HEK293 (cell line): ENCODE data around the gene PNPLA2.
A peak's percentile ranks its signal among the peaks of the same experiment; 100 is the strongest.

Experiments used
- CTCF ChIA-PET: fragments of 350-600 bp; formaldehyde crosslinking; extraction: SDS; loops from one replicate; lab custom pipeline; 2021; ENCODE audit warnings: antibody characterized with exemption; lab: Yijun Ruan, JAX
- POLR2A ChIA-PET: fragments of 300-600 bp; formaldehyde crosslinking; extraction: SDS; loops from one replicate; lab custom pipeline; 2020; ENCODE audit warnings: antibody characterized with exemption, inconsistent platforms; lab: Yijun Ruan, JAX
- H3K27ac ChIP-seq: fragments of 200-500 bp; sonication (Bioruptor generic); 2 replicates; pipeline ENCODE4 v1.5.1; 2014; ENCODE audit warnings: low read depth, low read length, control low read depth, inconsistent platforms; ENCODE audit errors: extremely low read depth
- H3K36me3 ChIP-seq, 2 experiments: fragments of 200-500 bp in 1 of 2; sonication (Bioruptor generic) in 1 of 2; 1 replicate in 1 of 2; 2 replicates in 1 of 2; pipeline ENCODE4 v1.5.1; 2014 to 2017; ENCODE audit warnings: inconsistent platforms in 2 of 2, low read length in 2 of 2; ENCODE audit not compliant: control insufficient read depth in 2 of 2, insufficient read depth in 1 of 2
- H3K4me1 ChIP-seq: fragments of 200-500 bp; sonication (Bioruptor generic); 2 replicates; pipeline ENCODE4 v1.5.1; 2014; ENCODE audit warnings: mild to moderate bottlenecking, low read length, inconsistent platforms; ENCODE audit not compliant: control insufficient read depth, insufficient read depth
- H3K4me3 ChIP-seq: 2 replicates; pipeline ENCODE4 v1.5.1; 2011; ENCODE audit warnings: low read depth, mild to moderate bottlenecking, control low read depth, low read length, moderate library complexity
- H3K9me3 ChIP-seq: fragments of 200-500 bp; sonication (Bioruptor generic); 2 replicates; pipeline ENCODE4 v1.5.1; 2014; ENCODE audit warnings: low read depth, low read length, inconsistent platforms; ENCODE audit not compliant: control insufficient read depth, insufficient read depth
- EGR2 ChIP-seq: fragments of 450-650 bp; formaldehyde crosslinking; IDR thresholded peaks from 2 replicates; pipeline ENCODE4 v1.5.1; 2016; ENCODE audit warnings: low read depth, missing biosample characterization, missing genetic modification characterization
- KLF1 ChIP-seq: fragments of 450-650 bp; formaldehyde crosslinking; IDR thresholded peaks from 2 replicates; pipeline ENCODE4 v1.5.1; 2016; ENCODE audit warnings: missing biosample characterization, missing genetic modification characterization
- KLF9 ChIP-seq: fragments of 450-650 bp; formaldehyde crosslinking; IDR thresholded peaks from 2 replicates; pipeline ENCODE4 v1.5.1; 2016; ENCODE audit warnings: missing biosample characterization, missing genetic modification characterization, low read depth
- MZF1 ChIP-seq: fragments of 450-650 bp; formaldehyde crosslinking; IDR thresholded peaks from 2 replicates; pipeline ENCODE4 v1.5.1; 2017; ENCODE audit warnings: missing biosample characterization, missing genetic modification characterization, borderline replicate concordance
- OSR2 ChIP-seq: fragments of 450-650 bp; formaldehyde crosslinking; IDR thresholded peaks from 2 replicates; pipeline ENCODE4 v1.5.1; 2016; ENCODE audit warnings: missing biosample characterization, missing genetic modification characterization
- PRDM2 ChIP-seq: fragments of 450-650 bp; formaldehyde crosslinking; IDR thresholded peaks from 2 replicates; pipeline ENCODE4 v1.5.1; 2016; ENCODE audit warnings: missing biosample characterization, missing genetic modification characterization, borderline replicate concordance
- ZFHX2 ChIP-seq: fragments of 450-650 bp; formaldehyde crosslinking; conservative IDR thresholded peaks from 2 replicates; pipeline ENCODE4 v1.5.1; 2016; ENCODE audit warnings: missing biosample characterization, missing genetic modification characterization
- ZIC2 ChIP-seq: fragments of 450-650 bp; formaldehyde crosslinking; IDR thresholded peaks from 2 replicates; pipeline ENCODE4 v1.5.1; 2016; ENCODE audit warnings: missing biosample characterization, missing genetic modification characterization
- ZNF530 ChIP-seq: fragments of 450-650 bp; formaldehyde crosslinking; IDR thresholded peaks from 2 replicates; pipeline ENCODE4 v1.5.1; 2016; ENCODE audit warnings: low read depth, missing biosample characterization, missing genetic modification characterization
- ZNF626 ChIP-seq: fragments of 450-650 bp; sonication (Bioruptor Pico); formaldehyde crosslinking; IDR thresholded peaks from 2 replicates; pipeline ENCODE4 v1.5.1; 2018; ENCODE audit warnings: missing biosample characterization, missing genetic modification characterization, inconsistent platforms
- ZNF677 ChIP-seq: fragments of 450-650 bp; IDR thresholded peaks from 2 replicates; pipeline ENCODE4 v1.5.0; 2018; ENCODE audit warnings: missing biosample characterization, mild to moderate bottlenecking, missing genetic modification characterization, moderate library complexity
- ZNF76 ChIP-seq: fragments of 450-650 bp; formaldehyde crosslinking; IDR thresholded peaks from 2 replicates; pipeline ENCODE4; 2016; ENCODE audit warnings: low read depth, missing biosample characterization, missing genetic modification characterization, borderline replicate concordance
- TF ChIP-seq, protein P1 (sequence below): fragments of 450-650 bp; formaldehyde crosslinking; IDR thresholded peaks from 2 replicates; pipeline ENCODE4 v1.5.1; 2016; ENCODE audit warnings: missing biosample characterization, missing genetic modification characterization

Gene PNPLA2

DNA sequence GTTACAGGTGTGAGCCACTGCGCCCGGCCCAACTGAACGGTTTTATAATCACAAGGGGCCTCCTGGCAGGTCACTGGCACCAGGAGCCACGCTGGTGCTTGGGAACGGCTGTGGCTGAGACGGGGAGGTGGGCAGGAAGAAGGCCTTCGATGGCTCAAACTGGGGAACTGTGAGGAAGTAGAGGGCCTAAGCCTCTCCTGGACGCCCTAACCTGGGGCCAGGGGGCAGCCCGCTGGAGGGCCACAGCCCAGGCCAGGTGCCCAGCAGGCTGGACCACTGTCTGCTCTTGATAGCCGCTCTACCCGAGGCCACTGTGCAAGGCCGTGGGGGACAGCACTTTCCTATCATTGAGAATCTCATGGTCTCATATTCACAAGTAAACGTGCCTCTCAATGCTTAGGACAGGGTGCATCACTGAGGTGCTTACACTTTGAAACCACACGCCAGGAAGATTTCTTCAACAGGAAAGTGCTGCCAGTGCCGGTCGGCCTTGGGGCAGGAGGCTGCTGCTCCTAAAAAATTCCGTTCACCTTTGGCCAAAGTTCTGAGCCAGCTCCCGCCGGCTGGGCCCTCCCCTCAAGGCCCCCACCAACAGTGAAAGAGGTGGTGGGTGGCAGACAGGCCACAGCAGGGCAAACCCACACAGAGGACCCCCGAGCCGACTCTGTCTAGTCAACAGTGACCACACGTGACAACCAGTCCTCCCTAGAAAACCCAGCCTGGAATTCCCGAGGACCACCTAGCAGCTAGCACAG lies 48.6 kb upstream of the PNPLA2 start (continued):
- TF ChIP-seq PRDM2 (tag by site-specific recombination) (no peak), ZNF677 (no peak), MZF1 (no peak), ZNF626 (tag by site-specific recombination) (no peak)

DNA sequence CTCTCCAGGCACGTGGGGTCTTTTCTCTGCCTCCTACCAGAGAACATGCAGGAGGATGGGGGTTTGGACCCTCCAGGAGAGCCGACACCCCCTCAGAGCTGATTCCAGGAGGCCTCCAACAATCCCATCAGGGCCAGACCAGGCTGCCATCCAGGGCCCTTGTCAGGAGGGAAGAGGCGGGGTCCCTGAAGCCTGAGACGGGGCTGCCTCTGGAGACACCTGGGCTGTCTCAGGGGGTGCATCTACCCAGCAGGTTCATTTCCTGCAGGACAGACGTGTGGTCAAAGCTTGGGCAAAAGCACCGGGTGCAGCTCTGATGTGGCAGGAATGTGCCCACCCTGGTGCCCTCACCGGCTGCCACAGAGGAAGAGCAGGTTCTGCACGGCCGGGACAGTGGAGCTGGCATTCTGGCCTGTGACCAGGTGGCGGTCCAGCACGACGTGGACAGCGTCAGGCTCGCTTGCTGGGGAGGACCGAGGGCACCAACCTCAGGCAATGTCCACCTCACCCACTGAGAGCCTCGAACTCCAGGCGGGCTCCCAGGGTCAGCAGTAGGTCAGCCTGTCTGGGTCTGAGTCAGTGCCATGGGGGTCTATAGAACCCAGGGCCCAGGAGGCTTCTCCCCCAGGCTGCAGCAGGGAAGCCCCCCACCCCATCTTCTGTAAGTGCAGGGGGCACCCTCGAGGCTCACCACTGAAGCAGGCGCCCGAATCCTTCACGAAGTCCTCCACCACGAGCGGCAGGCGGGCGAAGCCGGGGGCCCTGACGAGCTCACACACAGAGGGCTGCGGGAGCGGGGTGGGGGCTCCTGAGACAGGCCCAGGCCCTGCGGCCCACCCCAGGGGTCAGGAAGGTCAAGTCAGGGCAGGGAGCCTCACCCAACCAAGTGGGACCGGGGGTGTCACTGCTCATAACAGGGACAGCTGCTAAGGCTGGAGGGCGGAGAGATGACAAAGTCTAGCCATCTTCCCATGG lies 47.8 kb upstream of the PNPLA2 start:
- no peak overlapping the region for H3K4me3 ChIP-seq
- no peaks in the 10 kb centered on the region for H3K9me3 ChIP-seq
- no peak overlapping the region for H3K27ac ChIP-seq
- POLR2A ChIA-PET, result no interaction called here
- H3K36me3 ChIP-seq, result peaks cover 0 to 71% of the 10 kb centered on the region in 2 experiments; a peak in 2 of 3 replicates
- TF ChIP-seq, protein P1, sequence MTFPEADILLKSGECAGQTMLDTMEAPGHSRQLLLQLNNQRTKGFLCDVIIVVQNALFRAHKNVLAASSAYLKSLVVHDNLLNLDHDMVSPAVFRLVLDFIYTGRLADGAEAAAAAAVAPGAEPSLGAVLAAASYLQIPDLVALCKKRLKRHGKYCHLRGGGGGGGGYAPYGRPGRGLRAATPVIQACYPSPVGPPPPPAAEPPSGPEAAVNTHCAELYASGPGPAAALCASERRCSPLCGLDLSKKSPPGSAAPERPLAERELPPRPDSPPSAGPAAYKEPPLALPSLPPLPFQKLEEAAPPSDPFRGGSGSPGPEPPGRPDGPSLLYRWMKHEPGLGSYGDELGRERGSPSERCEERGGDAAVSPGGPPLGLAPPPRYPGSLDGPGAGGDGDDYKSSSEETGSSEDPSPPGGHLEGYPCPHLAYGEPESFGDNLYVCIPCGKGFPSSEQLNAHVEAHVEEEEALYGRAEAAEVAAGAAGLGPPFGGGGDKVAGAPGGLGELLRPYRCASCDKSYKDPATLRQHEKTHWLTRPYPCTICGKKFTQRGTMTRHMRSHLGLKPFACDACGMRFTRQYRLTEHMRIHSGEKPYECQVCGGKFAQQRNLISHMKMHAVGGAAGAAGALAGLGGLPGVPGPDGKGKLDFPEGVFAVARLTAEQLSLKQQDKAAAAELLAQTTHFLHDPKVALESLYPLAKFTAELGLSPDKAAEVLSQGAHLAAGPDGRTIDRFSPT (tag by site-specific recombination), result peak; percentile 22; the same call in 1 of the 2 replicates
- TF ChIP-seq ZNF76 (tag by site-specific recombination), result no peak
- TF ChIP-seq, all 188 proteins: peak for 1
- CTCF ChIA-PET, result no interaction called here
- H3K4me1 ChIP-seq, result no peaks in the 10 kb centered on the region; the same call in 1 of the 2 replicates

DNA sequence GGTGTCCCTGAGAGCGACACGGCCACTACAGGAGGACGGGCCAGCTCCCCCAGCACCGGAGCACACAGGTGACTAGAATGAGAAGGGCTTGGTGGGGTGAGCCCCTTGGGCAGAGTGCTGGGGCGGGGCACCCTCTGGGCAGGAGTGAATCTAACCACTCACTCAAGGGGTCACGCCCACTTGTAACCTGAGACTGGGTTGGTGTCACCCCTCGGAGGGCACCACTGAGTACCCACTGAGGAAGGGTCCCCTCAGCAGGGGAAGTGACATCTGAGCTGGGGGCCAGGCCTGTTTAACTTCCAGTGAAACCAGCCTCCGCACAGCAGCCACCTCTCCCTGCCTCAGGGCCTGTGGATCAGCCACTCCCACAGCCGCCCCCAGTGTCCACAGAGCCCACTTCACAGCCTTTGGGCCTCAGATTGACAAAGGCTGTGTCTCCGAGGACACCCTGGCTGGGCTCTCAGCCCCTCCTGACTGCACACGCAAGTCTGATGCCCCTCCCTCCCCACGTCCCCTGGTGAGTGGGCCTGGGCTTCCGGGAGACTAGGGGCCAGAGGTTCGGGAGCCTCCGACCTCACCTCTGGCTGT lies 47.0 kb upstream of the PNPLA2 start:
- no peak overlapping the region for H3K4me3 ChIP-seq
- TF ChIP-seq KLF9 (tag by site-specific recombination) (peak; percentile 56), ZIC2 (peak; percentile 35; the same call in 1 of the 2 replicates), KLF1 (tag by site-specific recombination) (peak; percentile 73), ZNF530 (tag by site-specific recombination) (no peak), OSR2 (tag by site-specific recombination) (no peak), ZFHX2 (tag by site-specific recombination) (peak; percentile 82), EGR2 (tag by site-specific recombination) (peak; percentile 76)
- TF ChIP-seq, all 188 proteins: peak for 5
- H3K36me3 ChIP-seq, result peaks cover 0 to 63% of the 10 kb centered on the region in 2 experiments; a peak in 2 of 3 replicates
- H3K27ac ChIP-seq, result no peak overlapping the region
- CTCF ChIA-PET, result no interaction called here
- no peaks in the 10 kb centered on the region for H3K9me3 ChIP-seq
- no peaks in the 10 kb centered on the region; the same call in 1 of the 2 replicates for H3K4me1 ChIP-seq
- POLR2A ChIA-PET, result no interaction called here
